ENCODE results near the gene CYP2B6.

The CYP2B6 gene

GRCh38 chr19:41014643-41015042 is 23.6 kb downstream of the CYP2B6 start:
- H3K14ac ChIP-seq (ENCODE audit: low read length in 2 of 2), result no peak overlapping the region
- peaks cover 13 to 30% of the 10 kb centered on the region in 2 experiments for H3K27me3 ChIP-seq (ENCODE audit: control insufficient read depth in 1 of 2, insufficient read depth in 1 of 2, low read length in 2 of 2)
- H2BK12ac ChIP-seq (ENCODE audit: low read length in 2 of 2), result no peak overlapping the region
- no peak for DNase-seq
- no peak overlapping the region for H2BK5ac ChIP-seq (ENCODE audit: low read depth, low read length, poor library complexity, severe bottlenecking)
- H4K91ac ChIP-seq (ENCODE audit: low read length), result no peak overlapping the region
- H3K4me3 ChIP-seq (ENCODE audit: insufficient read depth in 1 of 2, low read depth in 1 of 2, low read length in 2 of 2), result no peak overlapping the region
- no peaks in the 10 kb centered on the region for H3K9me3 ChIP-seq (ENCODE audit: control insufficient read depth, low read length)
- no peaks in the 10 kb centered on the region for H3K79me1 ChIP-seq (replicated peaks; ENCODE audit: low read length, poor library complexity, severe bottlenecking)
- H2AK5ac ChIP-seq (ENCODE audit: low read length, severe bottlenecking), result no peak overlapping the region
- H3K4ac ChIP-seq (ENCODE audit: low read depth in 1 of 2, low read length in 2 of 2), result no peak overlapping the region
- H2BK120ac ChIP-seq (ENCODE audit: low read depth, low read length), result no peak overlapping the region
- no peak overlapping the region for H3K9ac ChIP-seq (ENCODE audit: low read length)
- no peak overlapping the region for H3K4me2 ChIP-seq (ENCODE audit: low read length, poor library complexity, severe bottlenecking)
- 64% methylated on average over 1 of the region's 1 CpG for WGBS
- H3K4me1 ChIP-seq (ENCODE audit: control insufficient read depth, insufficient read depth, low read depth, low read length), result peaks cover 2% of the 10 kb centered on the region
- H4K8ac ChIP-seq (ENCODE audit: low read length), result no peak overlapping the region
- H3K36me3 ChIP-seq (ENCODE audit: control insufficient read depth in 1 of 2, insufficient read depth in 2 of 2, low read depth in 1 of 2, low read length in 2 of 2), result no peaks in the 10 kb centered on the region
- H3K18ac ChIP-seq (ENCODE audit: low read depth in 1 of 2, low read length in 2 of 2), result no peak overlapping the region
- H2BK15ac ChIP-seq (ENCODE audit: low read depth, poor library complexity, severe bottlenecking), result no peak overlapping the region
- H2AFZ ChIP-seq (ENCODE audit: low read depth, low read length), result no peak overlapping the region
- no peak overlapping the region for H3K27ac ChIP-seq (ENCODE audit: low read length, poor library complexity, severe bottlenecking)
- H3K23ac ChIP-seq (ENCODE audit: low read length in 2 of 2), result no peak overlapping the region

- Histone ChIP-seq H2BK5ac (ENCODE audit: low read depth, low read length, poor library complexity, severe bottlenecking) (no peak overlapping the region), H3K9me3 (ENCODE audit: control insufficient read depth, low read length) (no peaks in the 10 kb centered on the region), H3K23ac (ENCODE audit: low read length in 2 of 2) (no peak overlapping the region), H2AFZ (ENCODE audit: low read depth, low read length) (no peak overlapping the region), H3K4me1 (ENCODE audit: control insufficient read depth, insufficient read depth, low read depth, low read length) (peaks cover 2% of the 10 kb centered on the region), H4K91ac (ENCODE audit: low read length) (no peak overlapping the region), H3K27me3 (ENCODE audit: control insufficient read depth in 1 of 2, insufficient read depth in 1 of 2, low read length in 2 of 2) (peaks cover 13 to 27% of the 10 kb centered on the region in 2 experiments), H3K79me1 (replicated peaks; ENCODE audit: low read length, poor library complexity, severe bottlenecking) (no peaks in the 10 kb centered on the region), H2BK120ac (ENCODE audit: low read depth, low read length) (no peak overlapping the region), H2BK12ac (ENCODE audit: low read length in 2 of 2) (no peak overlapping the region), H2BK15ac (ENCODE audit: low read depth, poor library complexity, severe bottlenecking) (no peak overlapping the region), H3K36me3 (ENCODE audit: control insufficient read depth in 1 of 2, insufficient read depth in 2 of 2, low read depth in 1 of 2, low read length in 2 of 2) (no peaks in the 10 kb centered on the region), H3K4me3 (ENCODE audit: insufficient read depth in 1 of 2, low read depth in 1 of 2, low read length in 2 of 2) (no peak overlapping the region), H3K27ac (ENCODE audit: low read length, poor library complexity, severe bottlenecking) (no peak overlapping the region), H3K4me2 (ENCODE audit: low read length, poor library complexity, severe bottlenecking) (no peak overlapping the region), H3K9ac (ENCODE audit: low read length) (no peak overlapping the region), H3K18ac (ENCODE audit: low read depth in 1 of 2, low read length in 2 of 2) (no peak overlapping the region), H4K8ac (ENCODE audit: low read length) (no peak overlapping the region), H2AK5ac (ENCODE audit: low read length, severe bottlenecking) (no peak overlapping the region), H3K4ac (ENCODE audit: low read depth in 1 of 2, low read length in 2 of 2) (no peak overlapping the region), H3K14ac (ENCODE audit: low read length in 2 of 2) (no peak overlapping the region)
- WGBS, result 82% methylated on average over 11 of the region's 12 CpGs
- DNase-seq, result no peak
Observed at GRCh38 chr19:41016488-41017071, 25.5 kb downstream of the CYP2B6 start.

GRCh38 chr19:41018736-41019290 is 27.7 kb downstream of the CYP2B6 start:
- WGBS, result 92% methylated on average over 15 of the region's 15 CpGs
- H3K14ac ChIP-seq (ENCODE audit: low read length in 2 of 2), result no peak overlapping the region
- peaks cover 2% of the 10 kb centered on the region for H3K4me1 ChIP-seq (ENCODE audit: control insufficient read depth, insufficient read depth, low read depth, low read length)
- no peak overlapping the region for H2AK5ac ChIP-seq (ENCODE audit: low read length, severe bottlenecking)
- H3K27ac ChIP-seq (ENCODE audit: low read length, poor library complexity, severe bottlenecking), result no peak overlapping the region
- no peak for DNase-seq
- H3K79me1 ChIP-seq (replicated peaks; ENCODE audit: low read length, poor library complexity, severe bottlenecking), result no peaks in the 10 kb centered on the region
- no peak overlapping the region for H4K8ac ChIP-seq (ENCODE audit: low read length)
- no peak overlapping the region for H2BK12ac ChIP-seq (ENCODE audit: low read length in 2 of 2)
- H2BK15ac ChIP-seq (ENCODE audit: low read depth, poor library complexity, severe bottlenecking), result no peak overlapping the region
- no peak overlapping the region for H2AFZ ChIP-seq (ENCODE audit: low read depth, low read length)
- H3K4ac ChIP-seq (ENCODE audit: low read depth in 1 of 2, low read length in 2 of 2), result no peak overlapping the region
- H3K9ac ChIP-seq (ENCODE audit: low read length), result no peak overlapping the region
- H3K4me3 ChIP-seq (ENCODE audit: insufficient read depth in 1 of 2, low read depth in 1 of 2, low read length in 2 of 2), result no peak overlapping the region
- H3K4me2 ChIP-seq (ENCODE audit: low read length, poor library complexity, severe bottlenecking), result no peak overlapping the region
- peaks cover 5 to 28% of the 10 kb centered on the region in 2 experiments for H3K27me3 ChIP-seq (ENCODE audit: control insufficient read depth in 1 of 2, insufficient read depth in 1 of 2, low read length in 2 of 2)
- H3K9me3 ChIP-seq (ENCODE audit: control insufficient read depth, low read length), result no peaks in the 10 kb centered on the region
- H4K91ac ChIP-seq (ENCODE audit: low read length), result no peak overlapping the region
- no peak overlapping the region for H2BK120ac ChIP-seq (ENCODE audit: low read depth, low read length)
- H3K36me3 ChIP-seq (ENCODE audit: control insufficient read depth in 1 of 2, insufficient read depth in 2 of 2, low read depth in 1 of 2, low read length in 2 of 2), result no peaks in the 10 kb centered on the region
- H3K18ac ChIP-seq (ENCODE audit: low read depth in 1 of 2, low read length in 2 of 2), result no peak overlapping the region
- H2BK5ac ChIP-seq (ENCODE audit: low read depth, low read length, poor library complexity, severe bottlenecking), result no peak overlapping the region
- no peak overlapping the region for H3K23ac ChIP-seq (ENCODE audit: low read length in 2 of 2)

GRCh38 chr19:41019346-41019745 is 28.3 kb downstream of the CYP2B6 start:
- no peaks in the 10 kb centered on the region for H3K79me1 ChIP-seq (replicated peaks; ENCODE audit: low read length, poor library complexity, severe bottlenecking)
- H3K27ac ChIP-seq (ENCODE audit: low read length, poor library complexity, severe bottlenecking), result no peak overlapping the region
- H3K18ac ChIP-seq (ENCODE audit: low read depth in 1 of 2, low read length in 2 of 2), result no peak overlapping the region
- no peak overlapping the region for H2BK120ac ChIP-seq (ENCODE audit: low read depth, low read length)
- no peak for DNase-seq
- no peaks in the 10 kb centered on the region for H3K36me3 ChIP-seq (ENCODE audit: control insufficient read depth in 1 of 2, insufficient read depth in 2 of 2, low read depth in 1 of 2, low read length in 2 of 2)
- H3K14ac ChIP-seq (ENCODE audit: low read length in 2 of 2), result no peak overlapping the region
- H3K4ac ChIP-seq (ENCODE audit: low read depth in 1 of 2, low read length in 2 of 2), result no peak overlapping the region
- H3K4me3 ChIP-seq (ENCODE audit: insufficient read depth in 1 of 2, low read depth in 1 of 2, low read length in 2 of 2), result no peak overlapping the region
- no peak overlapping the region for H2BK5ac ChIP-seq (ENCODE audit: low read depth, low read length, poor library complexity, severe bottlenecking)
- H4K8ac ChIP-seq (ENCODE audit: low read length), result no peak overlapping the region
- H3K23ac ChIP-seq (ENCODE audit: low read length in 2 of 2), result no peak overlapping the region
- H2BK15ac ChIP-seq (ENCODE audit: low read depth, poor library complexity, severe bottlenecking), result no peak overlapping the region
- no peak overlapping the region for H3K9ac ChIP-seq (ENCODE audit: low read length)
- peaks cover 5 to 26% of the 10 kb centered on the region in 2 experiments for H3K27me3 ChIP-seq (ENCODE audit: control insufficient read depth in 1 of 2, insufficient read depth in 1 of 2, low read length in 2 of 2)
- no peak overlapping the region for H2AK5ac ChIP-seq (ENCODE audit: low read length, severe bottlenecking)
- WGBS, result 85% methylated on average over 4 of the region's 5 CpGs
- no peak overlapping the region for H2AFZ ChIP-seq (ENCODE audit: low read depth, low read length)
- no peak overlapping the region for H3K4me2 ChIP-seq (ENCODE audit: low read length, poor library complexity, severe bottlenecking)
- no peak overlapping the region for H4K91ac ChIP-seq (ENCODE audit: low read length)
- no peaks in the 10 kb centered on the region for H3K9me3 ChIP-seq (ENCODE audit: control insufficient read depth, low read length)
- H3K4me1 ChIP-seq (ENCODE audit: control insufficient read depth, insufficient read depth, low read depth, low read length), result peaks cover 2% of the 10 kb centered on the region
- no peak overlapping the region for H2BK12ac ChIP-seq (ENCODE audit: low read length in 2 of 2)
